A673 (cell line): Measurements from ENCODE around the gene NBEA. TPM values are rescaled to one million over a fixed set of nuclear protein-coding genes. Genes with fewer than 3 reads are reported as not detected.

Experiments used
- BruUV-seq: library from RNA; stranded (reverse); fragments of 400-500 nt; replicated peaks from 2 replicates; lab custom pipeline; 2021; lab: Mats Ljungman, UMichigan
- CTCF ChIA-PET: fragments of 300-600 bp; sonication (Branson Sonifier 250); formaldehyde crosslinking; loops from one replicate; lab custom pipeline; 2022; ENCODE audit warnings: antibody characterized with exemption; lab: Charles Lee
- POLR2A ChIA-PET: fragments of 300-600 bp; sonication (Branson Sonifier 250); formaldehyde crosslinking; loops from one replicate; lab custom pipeline; 2022; ENCODE audit warnings: antibody characterized with exemption; ENCODE audit not compliant: low non-redundant PET; lab: Charles Lee
- DNase-seq: peaks from one replicate; pipeline ENCODE4 v3.0.0-alpha.2; 2015; ENCODE audit warnings: low spot score
- H3K27ac ChIP-seq: fragments of 200-600 bp; sonication (generic); 2 replicates; pipeline ENCODE4 v1.5.1; 2016; ENCODE audit warnings: mixed run types, low read depth, mild to moderate bottlenecking, mixed read lengths, antibody characterized with exemption, low read length; ENCODE audit not compliant: poor library complexity, severe bottlenecking
- H3K27me3 ChIP-seq: fragments of 200-600 bp; sonication (generic); replicated peaks from 2 replicates; pipeline ENCODE4 v1.6.1; 2017; ENCODE audit warnings: mixed run types, low read depth, mild to moderate bottlenecking, mixed read lengths, antibody characterized with exemption, low read length; ENCODE audit not compliant: insufficient read depth, poor library complexity
- H3K36me3 ChIP-seq: fragments of 200-600 bp; sonication (generic); 2 replicates; pipeline ENCODE4 v1.6.1; 2016; ENCODE audit warnings: mixed run types, mild to moderate bottlenecking, mixed read lengths, antibody characterized with exemption, low read length; ENCODE audit not compliant: insufficient read depth, poor library complexity, severe bottlenecking
- H3K4me1 ChIP-seq: fragments of 200-600 bp; sonication (generic); 2 replicates; pipeline ENCODE4 v1.6.1; 2017; ENCODE audit warnings: mixed run types, mild to moderate bottlenecking, mixed read lengths, antibody characterized with exemption, low read length; ENCODE audit not compliant: insufficient read depth, poor library complexity, severe bottlenecking
- H3K4me3 ChIP-seq: fragments of 200-600 bp; sonication (generic); 2 replicates; pipeline ENCODE4 v1.5.1; 2016; ENCODE audit warnings: low read depth, mixed run types, mild to moderate bottlenecking, mixed read lengths, low read length; ENCODE audit not compliant: poor library complexity, severe bottlenecking
- H3K9me3 ChIP-seq: fragments of 200-600 bp; sonication (generic); 2 replicates; pipeline ENCODE4 v1.6.1; 2016; ENCODE audit warnings: mixed run types, low read depth, mild to moderate bottlenecking, mixed read lengths, antibody characterized with exemption, low read length; ENCODE audit not compliant: poor library complexity, severe bottlenecking
- CTCF ChIP-seq: fragments of 300-800, 200-600 bp; sonication (generic); conservative IDR thresholded peaks from 2 replicates; pipeline ENCODE4 v1.5.1; 2017; ENCODE audit warnings: low read depth, mild to moderate bottlenecking, antibody characterized with exemption, low read length, moderate library complexity, mixed read lengths
- EZH2 ChIP-seq: fragments of 200-600 bp; sonication (generic); IDR thresholded peaks from 2 replicates; pipeline ENCODE4 v1.6.1; 2017; ENCODE audit warnings: borderline replicate concordance, low read depth, mild to moderate bottlenecking, mixed read lengths, antibody characterized with exemption, low read length; ENCODE audit not compliant: poor library complexity, severe bottlenecking
- intact Hi-C: fragments of 100-400 bp; cut with micrococcal nuclease; formaldehyde crosslinking; loops from one replicate; pipeline ENCODE4 v1.10.0; 2022; ENCODE audit not compliant: unreplicated experiment
- total RNA-seq: library from RNA; stranded (reverse); gene quantifications from 2 replicates; pipeline ENCODE4 v1.2.3, GENCODE V29; 2021

NBEA gene
- total RNA-seq, 1 experiment from 2014 or later, result 4.2 TPM

DNA sequence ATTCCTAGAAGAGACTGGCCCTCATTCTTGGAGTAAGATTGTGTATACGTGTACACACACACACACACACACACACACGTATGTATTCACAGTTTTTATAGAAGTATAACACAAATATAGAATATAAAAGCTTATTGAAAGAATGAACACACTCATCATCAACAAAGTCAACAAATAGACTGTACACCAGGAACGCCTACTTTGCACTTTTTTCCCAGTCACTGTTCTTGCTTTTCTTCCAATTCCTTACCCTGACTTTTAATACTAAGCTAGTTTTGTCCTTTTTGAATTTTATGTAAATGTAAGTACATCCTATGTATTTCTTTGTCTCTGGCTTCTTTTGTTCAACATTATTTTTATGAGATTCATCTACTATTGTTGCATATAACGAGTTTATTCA is 269.9 kb downstream of the NBEA start:
- intact Hi-C loops, result loop anchor here (10.0 kb wide), 1 partner anchor 513 kb away; no protein-coding TSS in a partner anchor

DNA sequence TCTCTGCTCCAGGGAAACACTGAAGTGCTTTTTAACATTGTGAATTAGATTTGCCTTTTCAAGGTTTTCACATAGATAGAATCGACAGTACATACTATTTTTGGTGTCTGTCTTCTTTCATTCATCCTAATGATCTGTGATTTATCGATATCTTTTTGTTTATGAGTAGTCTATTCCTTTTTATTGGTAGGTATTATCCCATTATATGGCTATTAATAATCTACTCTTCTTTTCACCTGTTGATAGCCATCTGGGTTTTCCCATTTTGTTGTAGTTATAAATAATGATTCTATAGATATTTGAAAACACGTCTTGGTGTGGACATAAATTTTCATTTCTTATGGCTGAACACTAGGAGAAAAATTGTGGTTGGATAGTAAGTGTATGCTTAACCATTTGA is 271.8 kb downstream of the NBEA start:
- intact Hi-C loops, result loop anchor here (10.0 kb wide), 1 partner anchor 511 kb away; no protein-coding TSS in a partner anchor

More for the DNA sequence above, 269.9 kb downstream of the NBEA start:
- Histone ChIP-seq H3K36me3 (no peaks in the 10 kb centered on the region), H3K27ac (no peak overlapping the region), H3K9me3 (no peaks in the 10 kb centered on the region), H3K27me3 (no peaks in the 10 kb centered on the region), H3K4me3 (no peak overlapping the region), H3K4me1 (no peaks in the 10 kb centered on the region)
- ChIA-PET POLR2A (no interaction called here), CTCF (no interaction called here)
- TF ChIP-seq EZH2 (no peak), CTCF (no peak)
- BruUV-seq, result no TSS peak
- DNase-seq, result no peak

GRCh38 chr13:35216131-35216530 is 274.1 kb downstream of the NBEA start:
- no peak overlapping the region for H3K27ac ChIP-seq
- POLR2A ChIA-PET, result no interaction called here

More for the DNA sequence above, 271.8 kb downstream of the NBEA start:
- ChIA-PET POLR2A (no interaction called here), CTCF (no interaction called here)
- TF ChIP-seq EZH2 (no peak), CTCF (no peak)
- Histone ChIP-seq H3K27me3 (no peaks in the 10 kb centered on the region), H3K27ac (no peak overlapping the region), H3K4me1 (no peaks in the 10 kb centered on the region), H3K36me3 (no peaks in the 10 kb centered on the region), H3K4me3 (no peak overlapping the region), H3K9me3 (no peaks in the 10 kb centered on the region)
- DNase-seq, result no peak
- no TSS peak for BruUV-seq

More at GRCh38 chr13:35216131-35216530, 274.1 kb downstream of the NBEA start:
- BruUV-seq, result no TSS peak
- Histone ChIP-seq H3K4me3 (no peak overlapping the region), H3K36me3 (no peaks in the 10 kb centered on the region), H3K27me3 (no peaks in the 10 kb centered on the region), H3K9me3 (no peaks in the 10 kb centered on the region), H3K4me1 (no peaks in the 10 kb centered on the region)
- CTCF ChIA-PET, result no interaction called here
- intact Hi-C loops, result loop anchor here (10.0 kb wide), 1 partner anchor 509 kb away; no protein-coding TSS in a partner anchor
- DNase-seq, result no peak
- TF ChIP-seq CTCF, result no peak
- TF ChIP-seq EZH2, result no peak
